K562 (cell line): ENCODE measurements around the gene ABCD3. TPM values are rescaled to one million over a fixed set of nuclear protein-coding genes. Genes with fewer than 3 reads are reported as not detected.

Experiments used
- ATAC-seq: fragments of 200-7000 bp; cut with Tn5 transposase; 3 replicates; pipeline ENCODE4 v1.9.1; 2020; ENCODE audit warnings: moderate library complexity
- Bru-seq: library from RNA; stranded (reverse); fragments of 400-500 nt; gene quantifications from one replicate; lab custom pipeline; 2021; lab: Mats Ljungman, UMichigan
- BruChase-seq, 2 experiments: library from RNA; stranded (reverse); fragments of 400-500 nt; gene quantifications; one replicate each; lab custom pipeline; 2021; lab: Mats Ljungman, UMichigan
- BruUV-seq: library from RNA; stranded (reverse); fragments of 400-500 nt; replicated peaks from 2 replicates; lab custom pipeline; 2021; lab: Mats Ljungman, UMichigan
- CTCF ChIA-PET: fragments of 300-600 bp; formaldehyde crosslinking; extraction: SDS; loops from one replicate; lab custom pipeline; 2021; ENCODE audit warnings: low intra/inter-chr PET ratio; lab: Yijun Ruan, JAX
- POLR2A ChIA-PET: fragments of 300-600, 350-650 bp; sonication (Branson Sonifier 250); formaldehyde crosslinking; extraction: SDS; loops from one replicate; lab custom pipeline; 2021; ENCODE audit warnings: antibody characterized with exemption, inconsistent platforms; lab: Yijun Ruan, JAX
- DNase-seq, 4 experiments: peaks; one replicate each; pipeline versions ENCODE4 v3.0.0 to v3.0.0-alpha.2; 2011 to 2018; ENCODE audit warnings: low spot score in 3 of 4, mixed read lengths in 3 of 4; ENCODE audit errors: extremely low read depth in 1 of 4
- FAIRE-seq: peaks from 2 replicates; lab custom pipeline; 2011; peaks lifted over from hg19 to GRCh38; lab: Jason Lieb, UNC
- H2AFZ ChIP-seq: 2 replicates; pipeline ENCODE4 v1.6.0; 2011; ENCODE audit warnings: low read depth, low read length, control low read depth, inconsistent platforms
- H3K27ac ChIP-seq: fragments of 200-600 bp; 3 replicates; pipeline ENCODE4 v1.8.0; 2011; ENCODE audit warnings: low read depth, mild to moderate bottlenecking, control low read depth, inconsistent platforms, low read length, moderate library complexity, mixed read lengths; ENCODE audit errors: extremely low read depth
- H3K27me3 ChIP-seq, 2 experiments: fragments of 300-600 bp in 1 of 2; 2 replicates in 1 of 2; 3 replicates in 1 of 2; pipeline versions ENCODE4 v1.6.0 to v1.8.0; 2011; ENCODE audit warnings: inconsistent platforms in 2 of 2, low read length in 2 of 2, mild to moderate bottlenecking in 1 of 2, mixed read lengths in 1 of 2, moderate library complexity in 1 of 2; ENCODE audit not compliant: control insufficient read depth in 2 of 2, insufficient read depth in 2 of 2
- H3K36me3 ChIP-seq: fragments of 300-600 bp; 3 replicates; pipeline ENCODE4 v1.8.0; 2011; ENCODE audit warnings: mild to moderate bottlenecking, low read length, inconsistent platforms; ENCODE audit not compliant: control insufficient read depth, insufficient read depth
- H3K4me1 ChIP-seq, 2 experiments: fragments of 200-600 bp in 1 of 2; replicated peaks in 1 of 2; 2 replicates in 1 of 2; 3 replicates in 1 of 2; pipeline versions ENCODE4 v1.5.1 to v1.8.0; 2011; ENCODE audit warnings: inconsistent platforms in 2 of 2, low read length in 2 of 2, mild to moderate bottlenecking in 1 of 2, mixed read lengths in 1 of 2, moderate library complexity in 1 of 2; ENCODE audit not compliant: control insufficient read depth in 2 of 2, insufficient read depth in 2 of 2
- H3K4me2 ChIP-seq: 2 replicates; pipeline ENCODE4 v1.6.1; 2011; ENCODE audit warnings: low read length, control low read depth, inconsistent platforms, mixed read lengths; ENCODE audit not compliant: insufficient read depth
- H3K4me3 ChIP-seq: fragments of 200-600 bp; sonication (generic), shearing (Covaris generic); 2 replicates; pipeline ENCODE4 v1.5.1; 2016; ENCODE audit warnings: control low read depth, inconsistent platforms
- H3K79me2 ChIP-seq: fragments of 200-600 bp; 3 replicates; pipeline ENCODE4 v1.8.0; 2011; ENCODE audit warnings: low read length, inconsistent platforms; ENCODE audit not compliant: control insufficient read depth, insufficient read depth
- H3K9ac ChIP-seq, 2 experiments: 2 replicates each; pipeline versions ENCODE4 v1.6.0 to v1.6.1; 2011; ENCODE audit warnings: low read depth in 2 of 2, low read length in 2 of 2, control low read depth in 1 of 2, inconsistent platforms in 1 of 2, mild to moderate bottlenecking in 1 of 2, mixed read lengths in 1 of 2; ENCODE audit not compliant: insufficient read depth in 1 of 2
- H3K9me1 ChIP-seq: one replicate; pipeline ENCODE4 v1.6.0; 2011; ENCODE audit warnings: inconsistent platforms, mild to moderate bottlenecking, low read length, moderate library complexity; ENCODE audit not compliant: control insufficient read depth, insufficient read depth
- H3K9me3 ChIP-seq: replicated peaks from 2 replicates; pipeline ENCODE4 v1.5.1; 2011; ENCODE audit warnings: low read depth, low read length, inconsistent platforms; ENCODE audit not compliant: control insufficient read depth, insufficient read depth
- H4K20me1 ChIP-seq: replicated peaks from 2 replicates; pipeline ENCODE4 v1.6.1; 2011; ENCODE audit warnings: low read length, inconsistent platforms, mixed read lengths; ENCODE audit not compliant: control insufficient read depth, insufficient read depth
- BCOR ChIP-seq: fragments of 450-650 bp; IDR thresholded peaks from 2 replicates; pipeline ENCODE4 v1.6.1; 2016
- CEBPB ChIP-seq: fragments of 450-650 bp; IDR thresholded peaks from 2 replicates; pipeline ENCODE4 v1.6.1; 2016; ENCODE audit warnings: missing genetic modification characterization, missing compliant biosample characterization
- JUN ChIP-seq, 2 experiments: sonication (generic) in 1 of 2; formaldehyde crosslinking in 1 of 2; IDR thresholded peaks; 2 replicates each; pipeline versions ENCODE4 v1.6.1 to v1.8.0; 2012 to 2022; ENCODE audit warnings: borderline replicate concordance in 2 of 2, mild to moderate bottlenecking in 2 of 2, improper control_type of control experiment in 1 of 2, low read depth in 1 of 2, low read length in 1 of 2, missing genetic modification reagents in 1 of 2
- MCM5 ChIP-seq: fragments of 450-650 bp; IDR thresholded peaks from 2 replicates; pipeline ENCODE4 v1.6.1; 2016; ENCODE audit warnings: low read depth
- MTF1 ChIP-seq: fragments of 250-450 bp; sonication (Bioruptor Pico); IDR thresholded peaks from 2 replicates; pipeline ENCODE4 v1.9.0; 2021; ENCODE audit warnings: moderate library complexity, mild to moderate bottlenecking, inconsistent platforms, borderline replicate concordance
- PHF8 ChIP-seq: fragments of 200-600 bp; sonication (generic); IDR thresholded peaks from 2 replicates; pipeline ENCODE4 v1.6.1; 2012; ENCODE audit warnings: mixed run types, mild to moderate bottlenecking, inconsistent platforms, low read length, moderate library complexity, borderline replicate concordance
- POLR2AphosphoS5 ChIP-seq: IDR thresholded peaks from 2 replicates; pipeline ENCODE4 v1.6.1; 2011; ENCODE audit warnings: mild to moderate bottlenecking, low read depth, low read length, moderate library complexity; ENCODE audit not compliant: control insufficient read depth, insufficient read depth
- POLR2B ChIP-seq: fragments of 450-650 bp; IDR thresholded peaks from 2 replicates; pipeline ENCODE4 v1.6.1; 2018; ENCODE audit warnings: low read depth; ENCODE audit not compliant: partially characterized antibody
- RBM39 ChIP-seq: fragments of 200-400 bp; formaldehyde crosslinking; optimal IDR thresholded peaks from 2 replicates; pipeline ENCODE3; 2018; ENCODE audit warnings: low read depth, low read length
- SMARCE1 ChIP-seq: fragments of 450-650 bp; IDR thresholded peaks from 2 replicates; pipeline ENCODE4 v1.7.1; 2016; ENCODE audit warnings: mild to moderate bottlenecking
- STAG1 ChIP-seq: sonication (generic); formaldehyde crosslinking; IDR thresholded peaks from 2 replicates; pipeline ENCODE4 v1.5.0; 2020; ENCODE audit warnings: missing genetic modification reagents, borderline replicate concordance
- ZBTB33 ChIP-seq: sonication (generic); formaldehyde crosslinking; IDR thresholded peaks from 2 replicates; pipeline ENCODE4 v1.8.1; 2023; ENCODE audit warnings: mild to moderate bottlenecking, missing genetic modification reagents
- ZNF124 ChIP-seq: sonication (generic); formaldehyde crosslinking; IDR thresholded peaks from 2 replicates; pipeline ENCODE4 v1.8.1; 2022; ENCODE audit warnings: missing genetic modification reagents
- WGBS: fragments of 100-300 bp; shearing (Covaris generic); methylation state at CpG from one replicate; pipeline ENCODE4 v1.1.6; 2016; ENCODE audit warnings: low coverage, mixed read lengths; ENCODE audit not compliant: insufficient coverage; ENCODE audit errors: missing lambda C conversion rate; 5-methylcytosine and 5-hydroxymethylcytosine counted together
- in situ Hi-C: fragments of 300-500 bp; cut with MboI; formaldehyde crosslinking; loops from 4 replicates; pipeline ENCODE4 v1.15.0; 2018; ENCODE audit warnings: inconsistent platforms, mixed read lengths
- intact Hi-C: fragments of 100-400 bp; cut with micrococcal nuclease; formaldehyde crosslinking; loops from 2 replicates; pipeline ENCODE4 v1.14.2; 2022
- long read RNA-seq, 3 experiments: library from polyadenylated mRNA in 2 of 3; library from RNA in 1 of 3; unstranded in 2 of 3; stranded (forward) in 1 of 3; transcript quantifications; one replicate each; pipeline ENCODE4 v2.0.0, GENCODE V29; 2019 to 2022
- polyA minus RNA-seq, 3 experiments: library from RNA; depleted of rRNA, polyadenylated mRNA; stranded (reverse); fragments of >200 nt; gene quantifications; 2 replicates each; pipeline ENCODE4 v1.2.3, GENCODE V29; 2011
- polyA plus RNA-seq, 8 experiments: library from polyadenylated mRNA; depleted of rRNA in 4 of 8; stranded (reverse) in 5 of 8; unstranded in 3 of 8; fragments of >200 nt; fragmentation: Nextera tagmentation in 2 of 8; fragmentation: Illumina TruSeq in 1 of 8; extraction: Ambion mirVana in 2 of 8; extraction: Trizol in 1 of 8; gene quantifications; 2 replicates each; pipeline versions ENCODE4 v1.2.1 to v1.2.3, GENCODE V29; 2011 to 2014; ENCODE audit warnings: inconsistent platforms in 1 of 8, missing spikeins in 1 of 8
- total RNA-seq, 7 experiments: library from RNA; depleted of rRNA in 6 of 7; stranded (reverse); fragments of >200 nt in 6 of 7; fragmentation: Illumina TruSeq in 2 of 7; extraction: Trizol in 2 of 7; gene quantifications; 2 replicates each; pipeline versions ENCODE4 v1.2.1 to v1.2.3, GENCODE V29; 2011 to 2021; ENCODE audit warnings: low replicate concordance in 1 of 7

The ABCD3 gene
- 7.2 and 29.4 TPM in 2 replicates for total RNA-seq (2011; cell fraction: chromatin; rRNA removed; ENCODE audit: low replicate concordance)
- total RNA-seq (2011; cell fraction: nucleolus; rRNA removed) = 3.5 and 5.1 TPM in 2 replicates
- 13.5 and 16.5 TPM in 2 replicates for total RNA-seq (2011; cell fraction: nucleoplasm; rRNA removed)
- total RNA-seq (2014; rRNA removed) (15.5 and 15.8 TPM in 2 replicates), total RNA-seq (2014; rRNA removed; fragmentation: Illumina TruSeq; extraction: Trizol) (30.7 and 35.0 TPM in 2 replicates), total RNA-seq (2015; rRNA removed; fragmentation: Illumina TruSeq; extraction: Trizol) (27.0 and 30.5 TPM in 2 replicates), total RNA-seq (2021) (23.7 and 24.2 TPM in 2 replicates), polyA plus RNA-seq (2011; rRNA removed) (9.4 and 14.3 TPM in 2 replicates), polyA plus RNA-seq (2014; fragmentation: Illumina TruSeq; extraction: Trizol) (16.3 and 19.1 TPM in 2 replicates), polyA plus RNA-seq (2014; fragmentation: Nextera tagmentation; extraction: Ambion mirVana) (10 to 100 TPM; 11.0 to 11.7 TPM), polyA plus RNA-seq (2014; rRNA removed) (12.7 and 13.2 TPM in 2 replicates), polyA minus RNA-seq (2011; rRNA and poly(A)+ RNA removed) (22.9 and 25.3 TPM in 2 replicates), Bru-seq, nascent RNA (percentile 69 among the genes with signal in this experiment), BruChase-seq, experiment 1, labeled RNA remaining after a 2-hour chase (percentile 75 among the genes with signal in this experiment), BruChase-seq, experiment 2, labeled RNA remaining after a 6-hour chase (percentile 74 among the genes with signal in this experiment)
- 2.4 and 5.0 TPM in 2 replicates for polyA plus RNA-seq (2011; cell fraction: cytosol; rRNA removed)
- polyA plus RNA-seq (2011; cell fraction: nucleus; rRNA removed) = 6.7 and 11.1 TPM in 2 replicates
- 16.0 TPM in 2 replicates for polyA plus RNA-seq (2012)
- polyA minus RNA-seq (2011; cell fraction: cytosol; rRNA and poly(A)+ RNA removed) = 8.0 and 11.6 TPM in 2 replicates
- polyA minus RNA-seq (2011; cell fraction: nucleus; rRNA and poly(A)+ RNA removed) = 7.8 and 12.6 TPM in 2 replicates
- long read RNA-seq, experiment 1, transcript ABCD3-202 (23 exons, 3,538 nt) = major isoform, 70 of 95 reads
- long read RNA-seq, experiment 1, partial matches to known transcripts = 2 of 95 reads
- long read RNA-seq, experiment 1, other reads (novel, unspliced or antisense) = 22 of 95 reads
- long read RNA-seq, experiment 2, partial matches to known transcripts = 7 of 13 reads
- long read RNA-seq, experiment 2, other reads (novel, unspliced or antisense) = 0 of 13 reads
- long read RNA-seq, experiment 3, partial matches to known transcripts = 1 of 3 reads
- long read RNA-seq, experiment 3, other reads (novel, unspliced or antisense) = 1 of 3 reads

DNA sequence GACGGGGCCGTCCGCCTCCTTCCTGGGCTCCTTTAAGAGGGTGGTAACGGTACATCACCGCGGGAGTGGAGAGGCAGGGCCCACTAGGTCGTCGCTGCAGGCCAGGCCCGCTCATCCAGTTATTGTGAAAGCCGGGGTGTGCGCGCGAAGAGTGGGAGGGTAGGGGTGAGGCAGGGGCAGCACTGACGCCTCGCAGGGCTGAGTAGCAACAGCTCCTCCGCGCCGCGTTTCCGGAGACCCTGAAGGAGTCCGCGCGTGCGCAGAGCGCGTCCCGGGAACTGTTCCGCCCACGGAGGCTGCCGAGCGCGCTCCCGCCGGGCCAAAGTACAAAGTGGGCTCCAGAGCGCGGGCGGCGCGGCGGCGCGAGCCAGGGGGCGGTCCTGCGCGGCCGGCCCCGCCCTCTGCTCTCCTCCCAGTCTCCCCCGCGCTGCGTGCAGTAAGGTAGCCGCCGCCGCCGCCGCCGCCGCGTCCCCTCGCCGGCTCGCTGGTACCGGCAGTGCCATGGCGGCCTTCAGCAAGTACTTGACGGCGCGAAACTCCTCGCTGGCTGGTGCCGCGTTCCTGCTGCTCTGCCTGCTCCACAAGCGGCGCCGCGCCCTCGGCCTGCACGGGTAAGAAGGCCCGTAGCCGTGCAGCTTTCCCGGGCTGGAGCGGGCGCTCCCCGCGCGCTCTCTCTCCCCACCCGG lies at the start of gene ABCD3:
TSS of gene ABCD3 (plus strand) at position 412 of the 686 bp plus-strand sequence. CDS start at position 502, 90 bp downstream.
- ChIA-PET CTCF (no interaction called here), POLR2A (interaction anchor here (1.0 to 1.8 kb wide), 2 partner anchors 10 to 1456 kb away, joined by 3 to 5 read pairs; partner anchors contain the start of gene DIPK1A)
- Histone ChIP-seq H3K79me2 (peaks cover 16% of the 10 kb centered on the region; the same call in 2 of the 3 replicates), H3K9me1 (no peaks in the 10 kb centered on the region), H3K36me3 (no peaks in the 10 kb centered on the region), H4K20me1 (no peaks in the 10 kb centered on the region), H3K4me1 (peaks cover 7 to 8% of the 10 kb centered on the region in 2 experiments; a peak in 3 of 5 replicates), H3K27ac (peak within 1 kb of the TSS; percentile 77), H3K9me3 (no peaks in the 10 kb centered on the region), H3K4me3 (peak within 1 kb of the TSS; percentile 73), H3K9ac (peak within 1 kb of the TSS; percentile 78 to 97), H3K27me3 (no peaks in the 10 kb centered on the region), H3K4me2 (peak within 1 kb of the TSS; percentile 86), H2AFZ (peak within 1 kb of the TSS; percentile 95)
- under 1% methylated on average over 58 of the region's 84 CpGs for WGBS
- in situ Hi-C loops (no loop called here), intact Hi-C loops (no loop called here)
- no TSS peak for BruUV-seq
- FAIRE-seq (peak; percentile 82), DNase-seq (peak; percentile 93 to 98 (median 96)), ATAC-seq (peak; percentile 97)
- TF ChIP-seq RBM39 = no peak
- TF ChIP-seq POLR2B = peak; percentile 71
- TF ChIP-seq ZNF124 (CRISPR knock-in tag) = no peak
- TF ChIP-seq JUN (IDR thresholded peaks at IDR 0.05; ENCODE audit: borderline replicate concordance, low read depth, low read length) = no peak
- no peak for TF ChIP-seq JUN (CRISPR knock-in tag; IDR thresholded peaks at IDR 0.05; ENCODE audit: borderline replicate concordance)
- TF ChIP-seq MTF1 = no peak
- peak; percentile 91 for TF ChIP-seq CEBPB
- peak; percentile 23; the same call in 1 of the 2 replicates for TF ChIP-seq POLR2AphosphoS5
- TF ChIP-seq BCOR = peak; percentile 7; the same call in 1 of the 2 replicates
- peak; percentile 86 for TF ChIP-seq PHF8
- 0 out of 2 replicates have a peak, but pooled peaks have one; percentile 46 for TF ChIP-seq SMARCE1
- no peak for TF ChIP-seq ZBTB33 (CRISPR knock-in tag)
- TF ChIP-seq MCM5 = no peak
- no peak for TF ChIP-seq STAG1 (CRISPR knock-in tag)
